SK-N-SH treated with all-trans-retinoic acid at 6 μM for 48 hours (cell line): Measurements from ENCODE around the gene CROCC2.

Source experiments
- ATAC-seq: fragments of 200-7000 bp; cut with Tn5 transposase; 3 replicates; pipeline ENCODE4 v1.9.1; 2020; ENCODE audit warnings: mild to moderate bottlenecking, moderate library complexity
- ARNTL ChIP-seq: fragments of 450-650 bp; formaldehyde crosslinking; IDR thresholded peaks from 2 replicates; pipeline ENCODE4 v1.5.0; 2020; ENCODE audit warnings: low read depth, mild to moderate bottlenecking, moderate library complexity, borderline replicate concordance
- BACH2 ChIP-seq: fragments of 250-450 bp; sonication (Bioruptor Pico); IDR thresholded peaks from 2 replicates; pipeline ENCODE4 v1.9.0; 2021; ENCODE audit warnings: mild to moderate bottlenecking, borderline replicate concordance
- CSRNP3 ChIP-seq: fragments of 250-450 bp; sonication (Bioruptor Pico); IDR thresholded peaks from 2 replicates; pipeline ENCODE4 v1.5.1; 2021; ENCODE audit warnings: mild to moderate bottlenecking, moderate library complexity
- ESRRG ChIP-seq: fragments of 250-450 bp; sonication (Bioruptor Pico); IDR thresholded peaks from 2 replicates; pipeline ENCODE4 v1.6.1; 2021; ENCODE audit warnings: mild to moderate bottlenecking
- GLIS3 ChIP-seq: fragments of 250-450 bp; sonication (Bioruptor Pico); IDR thresholded peaks from 2 replicates; pipeline ENCODE4 v1.5.0; 2020; ENCODE audit warnings: mild to moderate bottlenecking, moderate library complexity
- ISL1 ChIP-seq: fragments of 250-450 bp; sonication (Bioruptor Pico); IDR thresholded peaks from 2 replicates; pipeline ENCODE4 v2.1.2; 2022; ENCODE audit warnings: mild to moderate bottlenecking, moderate library complexity
- OSR1 ChIP-seq: fragments of 250-450 bp; sonication (Bioruptor Pico); IDR thresholded peaks from 2 replicates; pipeline ENCODE4 v1.8.0; 2022; ENCODE audit warnings: moderate library complexity, mild to moderate bottlenecking, inconsistent platforms
- PATZ1 ChIP-seq: fragments of 250-450 bp; sonication (Bioruptor Pico); IDR thresholded peaks from 2 replicates; pipeline ENCODE4 v1.8.0; 2020; ENCODE audit warnings: mild to moderate bottlenecking, moderate library complexity, borderline replicate concordance
- POU6F1 ChIP-seq: fragments of 250-450 bp; sonication (Bioruptor Pico); IDR thresholded peaks from 2 replicates; pipeline ENCODE4 v1.8.0; 2021; ENCODE audit warnings: low read depth, mild to moderate bottlenecking, moderate library complexity, borderline replicate concordance
- PPARA ChIP-seq: fragments of 250-450 bp; sonication (Bioruptor Pico); IDR thresholded peaks from 2 replicates; pipeline ENCODE4 v1.5.0; 2020; ENCODE audit warnings: mild to moderate bottlenecking, borderline replicate concordance
- RARB ChIP-seq: fragments of 250-450 bp; sonication (Bioruptor Pico); IDR thresholded peaks from 2 replicates; pipeline ENCODE4 v1.8.0; 2021; ENCODE audit warnings: mild to moderate bottlenecking, moderate library complexity
- SNAI2 ChIP-seq: fragments of 250-450 bp; sonication (Bioruptor Pico); IDR thresholded peaks from 2 replicates; pipeline ENCODE4 v1.5.0; 2020; ENCODE audit warnings: mild to moderate bottlenecking, moderate library complexity
- TCF4 ChIP-seq: fragments of 250-450 bp; sonication (Bioruptor Pico); IDR thresholded peaks from 2 replicates; pipeline ENCODE4 v1.8.0; 2021; ENCODE audit warnings: mild to moderate bottlenecking, moderate library complexity, borderline replicate concordance
- TOX ChIP-seq: fragments of 250-450 bp; sonication (Bioruptor Pico); IDR thresholded peaks from 2 replicates; pipeline ENCODE4 v1.8.0; 2021; ENCODE audit warnings: mild to moderate bottlenecking, moderate library complexity, borderline replicate concordance
- TSHZ2 ChIP-seq: fragments of 250-450 bp; sonication (Bioruptor Pico); IDR thresholded peaks from 2 replicates; pipeline ENCODE4 v1.5.0; 2020; ENCODE audit warnings: mild to moderate bottlenecking, moderate library complexity
- ZC3H10 ChIP-seq: fragments of 250-450 bp; sonication (Bioruptor Pico); IDR thresholded peaks from 2 replicates; pipeline ENCODE4 v1.5.1; 2021; ENCODE audit warnings: mild to moderate bottlenecking, moderate library complexity
- ZFP3 ChIP-seq: fragments of 250-450 bp; sonication (Bioruptor Pico); IDR thresholded peaks from 2 replicates; pipeline ENCODE4 v1.5.0; 2020; ENCODE audit warnings: mild to moderate bottlenecking, moderate library complexity
- ZFP30 ChIP-seq: fragments of 450-650 bp; formaldehyde crosslinking; IDR thresholded peaks from 2 replicates; pipeline ENCODE4 v1.5.0; 2022; ENCODE audit warnings: mild to moderate bottlenecking, moderate library complexity
- ZNF565 ChIP-seq: fragments of 450-650 bp; formaldehyde crosslinking; conservative IDR thresholded peaks from 2 replicates; pipeline ENCODE4 v1.5.0; 2020; ENCODE audit warnings: low read depth, mild to moderate bottlenecking, moderate library complexity
- ZNF70 ChIP-seq: fragments of 450-650 bp; formaldehyde crosslinking; IDR thresholded peaks from 2 replicates; pipeline ENCODE4 v1.5.0; 2020; ENCODE audit warnings: mild to moderate bottlenecking, moderate library complexity
- ZNF8 ChIP-seq: fragments of 450-650 bp; formaldehyde crosslinking; IDR thresholded peaks from 2 replicates; pipeline ENCODE4 v1.5.0; 2020; ENCODE audit warnings: mild to moderate bottlenecking, moderate library complexity

The CROCC2 gene

GRCh38 chr2:240887631-240888030 is 18.5 kb upstream of the CROCC2 start:
- no peak for TF ChIP-seq PPARA (CRISPR knock-in tag)
- no peak for TF ChIP-seq SNAI2 (CRISPR knock-in tag)
- no peak for TF ChIP-seq OSR1 (CRISPR knock-in tag)
- no peak for TF ChIP-seq POU6F1 (CRISPR knock-in tag)
- no peak for TF ChIP-seq PATZ1
- ATAC-seq, result no peak

- no peak for ATAC-seq
- no peak for TF ChIP-seq ZNF70 (CRISPR knock-in tag)
- TF ChIP-seq TSHZ2 (CRISPR knock-in tag), result no peak
- no peak for TF ChIP-seq ISL1 (CRISPR knock-in tag)
- no peak for TF ChIP-seq ARNTL (CRISPR knock-in tag)
- no peak for TF ChIP-seq ZNF565
- no peak for TF ChIP-seq POU6F1 (CRISPR knock-in tag)
- no peak for TF ChIP-seq TOX (CRISPR knock-in tag)
- no peak for TF ChIP-seq OSR1 (CRISPR knock-in tag)
- TF ChIP-seq BACH2 (CRISPR knock-in tag), result no peak
- no peak for TF ChIP-seq SNAI2 (CRISPR knock-in tag)
- TF ChIP-seq RARB, result no peak
- no peak for TF ChIP-seq TCF4
- TF ChIP-seq GLIS3 (CRISPR knock-in tag), result no peak
- no peak for TF ChIP-seq ZC3H10
- no peak for TF ChIP-seq ZFP3
- no peak for TF ChIP-seq ZFP30 (CRISPR knock-in tag)
These were observed 17.8 kb upstream of the CROCC2 start for GRCh38 chr2:240888130-240888889.

GRCh38 chr2:240888890-240889573 is 17.1 kb upstream of the CROCC2 start:
- ATAC-seq, result no peak
- no peak for TF ChIP-seq PPARA (CRISPR knock-in tag)
- no peak for TF ChIP-seq TSHZ2 (CRISPR knock-in tag)
- TF ChIP-seq ZFP3, result no peak
- no peak for TF ChIP-seq CSRNP3 (CRISPR knock-in tag)
- TF ChIP-seq ZNF565, result no peak
- no peak for TF ChIP-seq ZFP30 (CRISPR knock-in tag)
- TF ChIP-seq ESRRG (CRISPR knock-in tag), result no peak
- no peak for TF ChIP-seq BACH2 (CRISPR knock-in tag)
- no peak for TF ChIP-seq SNAI2 (CRISPR knock-in tag)
- no peak for TF ChIP-seq ARNTL (CRISPR knock-in tag)
- TF ChIP-seq ZNF8, result no peak
- no peak for TF ChIP-seq TCF4
- TF ChIP-seq POU6F1 (CRISPR knock-in tag), result no peak
- no peak for TF ChIP-seq OSR1 (CRISPR knock-in tag)
- no peak for TF ChIP-seq ZNF70 (CRISPR knock-in tag)
